Lower lobe of right lung (tissue), 2 donors: ENCODE results near the gene MXI1. TPM values are rescaled to one million over a fixed set of nuclear protein-coding genes. Genes with fewer than 3 reads are reported as not detected.
A peak's percentile ranks its signal among the peaks of the same experiment; 100 is the strongest.

Experiments used
- ATAC-seq, 2 donors: fragments of 200-7000 bp; cut with Tn5 transposase; one replicate each; pipeline ENCODE4 v1.9.1; 2020 to 2022; ENCODE audit warnings: mild to moderate bottlenecking in 2 of 2, moderate library complexity in 2 of 2
- DNase-seq: peaks from one replicate; pipeline ENCODE4 v3.0.0-alpha.2; 2020
- H3K27ac ChIP-seq: fragments of 200-600 bp; one replicate; pipeline ENCODE4 v1.8.0; 2022
- H3K27me3 ChIP-seq: fragments of 200-600 bp; one replicate; pipeline ENCODE4 v1.8.0; 2022; ENCODE audit warnings: low read depth
- H3K36me3 ChIP-seq: fragments of 200-600 bp; one replicate; pipeline ENCODE4 v1.8.0; 2022; ENCODE audit warnings: mild to moderate bottlenecking
- H3K4me1 ChIP-seq: fragments of 200-600 bp; one replicate; pipeline ENCODE4 v1.8.0; 2022
- H3K4me3 ChIP-seq: fragments of 200-600 bp; one replicate; pipeline ENCODE4 v1.8.0; 2022; ENCODE audit warnings: mild to moderate bottlenecking
- H3K9me3 ChIP-seq: fragments of 200-600 bp; one replicate; pipeline ENCODE4 v1.8.0; 2022
- intact Hi-C: fragments of 100-400 bp; cut with DNase I; formaldehyde crosslinking; loops from one replicate; pipeline ENCODE4 v1.11.0; 2022
- total RNA-seq: library from RNA; stranded (reverse); fragmentation: NEBNext Ultra II Directional; extraction: Animal tissue kit (Norgen Biotek cat#: 25700); gene quantifications from one replicate; pipeline ENCODE4 v1.2.1, GENCODE V29; 2021
- TF ChIP-seq, protein P1 (sequence below): fragments of 200-600 bp; IDR thresholded peaks from one replicate; pipeline ENCODE4 v1.8.0; 2022; ENCODE audit warnings: antibody characterized with exemption, mild to moderate bottlenecking
- donor health status: DM: no; HTN: yes; CAD: no; lungs with severe emphysema.

Gene MXI1
- total RNA-seq, 1 donor from 2014 or later, result 33.3 TPM

DNA sequence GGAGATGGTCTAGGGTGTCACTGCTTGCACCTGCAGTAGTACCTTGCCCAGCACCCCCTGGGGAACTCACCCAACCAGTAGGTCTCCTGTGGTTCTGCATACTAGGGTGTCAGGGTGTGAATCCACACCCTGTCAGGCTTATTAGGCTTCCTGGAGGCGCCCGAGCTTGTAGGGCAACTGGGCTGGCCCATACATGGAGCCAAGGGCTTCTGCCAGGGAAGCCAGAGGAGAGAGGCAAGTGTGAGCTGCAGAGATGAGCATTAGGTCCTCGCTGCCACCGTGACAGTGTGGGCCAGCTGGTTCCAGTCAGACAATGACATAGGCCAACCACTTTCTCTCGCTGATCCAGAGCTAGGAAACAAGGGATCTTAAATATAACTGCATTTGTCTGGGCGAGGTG is 11.2 kb downstream of the MXI1 start:
- intact Hi-C loops, result no loop called here
- TF ChIP-seq, protein P1, sequence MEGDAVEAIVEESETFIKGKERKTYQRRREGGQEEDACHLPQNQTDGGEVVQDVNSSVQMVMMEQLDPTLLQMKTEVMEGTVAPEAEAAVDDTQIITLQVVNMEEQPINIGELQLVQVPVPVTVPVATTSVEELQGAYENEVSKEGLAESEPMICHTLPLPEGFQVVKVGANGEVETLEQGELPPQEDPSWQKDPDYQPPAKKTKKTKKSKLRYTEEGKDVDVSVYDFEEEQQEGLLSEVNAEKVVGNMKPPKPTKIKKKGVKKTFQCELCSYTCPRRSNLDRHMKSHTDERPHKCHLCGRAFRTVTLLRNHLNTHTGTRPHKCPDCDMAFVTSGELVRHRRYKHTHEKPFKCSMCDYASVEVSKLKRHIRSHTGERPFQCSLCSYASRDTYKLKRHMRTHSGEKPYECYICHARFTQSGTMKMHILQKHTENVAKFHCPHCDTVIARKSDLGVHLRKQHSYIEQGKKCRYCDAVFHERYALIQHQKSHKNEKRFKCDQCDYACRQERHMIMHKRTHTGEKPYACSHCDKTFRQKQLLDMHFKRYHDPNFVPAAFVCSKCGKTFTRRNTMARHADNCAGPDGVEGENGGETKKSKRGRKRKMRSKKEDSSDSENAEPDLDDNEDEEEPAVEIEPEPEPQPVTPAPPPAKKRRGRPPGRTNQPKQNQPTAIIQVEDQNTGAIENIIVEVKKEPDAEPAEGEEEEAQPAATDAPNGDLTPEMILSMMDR, result no peak
- Histone ChIP-seq H3K9me3 (no peaks in the 10 kb centered on the region), H3K27ac (no peak overlapping the region), H3K36me3 (no peaks in the 10 kb centered on the region), H3K27me3 (no peaks in the 10 kb centered on the region), H3K4me1 (peaks cover 40% of the 10 kb centered on the region), H3K4me3 (no peak overlapping the region)
- peak in 1 of 2 donors; percentile 35 for ATAC-seq
- DNase-seq, result peak; percentile 57

DNA sequence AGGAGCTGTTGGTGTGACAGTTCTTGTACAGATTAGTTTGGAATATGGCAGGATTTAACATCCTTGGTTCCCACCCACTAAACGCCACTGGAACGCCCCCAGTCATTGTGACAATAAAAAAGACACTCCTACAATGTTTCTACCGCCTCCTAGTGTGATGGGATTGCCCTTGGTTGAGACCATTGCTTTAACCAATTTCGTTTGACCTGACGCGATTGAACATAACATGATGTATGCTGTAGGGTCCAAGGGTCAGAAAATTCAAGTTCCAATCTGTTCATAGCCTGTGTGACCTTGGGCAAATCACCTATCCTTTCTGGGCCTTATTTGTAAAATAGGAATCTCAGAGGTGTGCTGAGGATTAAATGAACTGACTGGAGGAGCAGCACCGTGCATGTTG is 12.5 kb downstream of the MXI1 start:
- H3K27ac ChIP-seq, result no peak overlapping the region
- intact Hi-C loops, result no loop called here
- H3K27me3 ChIP-seq, result no peaks in the 10 kb centered on the region

DNA sequence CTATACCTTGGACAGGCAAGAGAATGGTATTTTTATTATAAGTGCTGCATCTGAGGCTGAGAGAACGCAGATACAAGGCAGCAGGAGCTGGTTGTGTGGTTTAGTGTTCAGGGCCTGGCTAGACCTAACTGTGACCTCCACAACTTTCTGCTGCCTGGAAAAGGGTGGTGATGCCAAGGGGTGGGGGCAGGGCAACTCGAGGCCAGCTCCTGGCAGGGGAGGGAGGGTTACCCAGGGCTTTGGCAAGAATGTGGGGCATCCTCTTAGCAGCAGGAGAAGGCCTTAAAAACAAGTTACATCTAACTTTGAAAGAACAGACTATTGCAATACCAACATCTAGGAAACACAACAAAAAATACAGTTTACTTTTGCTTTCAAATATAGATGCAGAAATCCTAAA is 13.0 kb downstream of the MXI1 start:
- TF ChIP-seq, protein P1, result no peak
- intact Hi-C loops, result no loop called here
- ATAC-seq (no peak), DNase-seq (no peak)
- no peaks in the 10 kb centered on the region for H3K9me3 ChIP-seq
- H3K36me3 ChIP-seq, result no peaks in the 10 kb centered on the region
- H3K27me3 ChIP-seq, result no peaks in the 10 kb centered on the region
- no peak overlapping the region for H3K27ac ChIP-seq
- H3K4me1 ChIP-seq, result peaks cover 44% of the 10 kb centered on the region
- no peak overlapping the region for H3K4me3 ChIP-seq

More for the DNA sequence above, 12.5 kb downstream of the MXI1 start:
- Histone ChIP-seq H3K36me3 (no peaks in the 10 kb centered on the region), H3K9me3 (no peaks in the 10 kb centered on the region), H3K4me3 (no peak overlapping the region), H3K4me1 (peaks cover 40% of the 10 kb centered on the region)
- ATAC-seq (no peak), DNase-seq (no peak)
- TF ChIP-seq, protein P1, result no peak

DNA sequence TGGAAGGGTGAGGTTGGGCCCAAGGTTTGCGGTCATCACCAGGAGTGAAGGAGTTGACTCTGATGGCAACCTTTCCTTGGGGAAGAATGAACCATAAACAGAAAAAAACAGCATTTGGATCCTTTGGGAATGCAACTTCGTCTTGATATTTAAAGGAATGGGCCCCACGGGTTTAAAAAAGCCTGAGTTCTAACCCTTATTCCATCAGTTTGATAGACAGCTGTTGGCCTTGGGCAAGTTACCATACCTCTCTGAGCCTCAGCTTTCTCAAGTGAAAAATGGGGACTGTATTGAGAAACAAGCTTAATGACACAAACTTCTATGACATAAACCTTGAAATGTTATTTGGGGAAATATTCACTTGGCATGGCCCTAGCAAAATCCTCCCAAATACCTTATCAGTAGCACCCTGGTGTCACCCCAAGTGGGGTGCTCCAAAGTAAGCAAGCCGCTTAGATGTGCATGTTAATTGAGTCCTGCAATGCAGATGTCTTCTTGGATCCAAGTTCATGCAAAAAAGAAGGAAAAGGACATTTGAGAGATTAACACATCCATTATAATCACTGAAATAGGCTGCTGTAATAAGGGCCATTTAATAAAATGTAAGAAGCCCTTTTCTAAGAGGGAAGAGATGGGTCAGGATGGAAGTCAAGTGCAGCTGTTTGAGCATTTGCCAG is 13.8 kb downstream of the MXI1 start:
- Histone ChIP-seq H3K36me3 (no peaks in the 10 kb centered on the region), H3K27me3 (no peaks in the 10 kb centered on the region), H3K9me3 (no peaks in the 10 kb centered on the region), H3K27ac (peak overlapping the region; percentile 67), H3K4me3 (peak overlapping the region; percentile 34), H3K4me1 (peaks cover 45% of the 10 kb centered on the region)
- DNase-seq, result no peak
- intact Hi-C loops, result no loop called here
- TF ChIP-seq, protein P1, result no peak
- no peak for ATAC-seq

DNA sequence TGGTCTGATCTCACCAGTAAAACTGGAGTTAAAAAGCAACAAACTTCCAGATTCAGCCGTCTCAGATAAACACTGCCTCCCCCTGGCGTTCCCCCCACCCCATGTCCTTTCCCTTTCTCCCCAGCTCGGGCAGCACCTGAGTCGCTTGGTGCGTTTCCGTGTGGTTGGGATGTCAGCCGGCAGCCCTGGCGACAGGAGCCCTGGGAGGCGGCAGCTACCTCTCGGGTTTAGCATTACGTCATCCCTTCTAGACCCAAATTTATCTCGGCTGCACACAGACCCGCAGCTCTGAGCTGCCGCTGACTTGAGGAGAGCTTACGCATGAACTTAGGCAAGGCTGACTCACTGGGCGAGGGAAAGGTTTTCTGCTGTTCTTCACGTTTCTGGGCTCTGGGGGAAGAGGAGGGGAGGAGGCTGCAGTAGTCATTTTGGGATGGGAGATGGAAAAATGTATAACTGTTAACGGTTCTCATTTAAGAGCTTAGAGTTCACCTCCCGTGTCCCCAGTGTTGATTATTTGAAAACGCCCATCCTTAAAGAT is 14.4 kb downstream of the MXI1 start:
- ATAC-seq (peak; percentile 25 to 58), DNase-seq (peak; percentile 71)
- no peaks in the 10 kb centered on the region for H3K36me3 ChIP-seq
- TF ChIP-seq, protein P1, result no peak
- H3K27me3 ChIP-seq, result no peaks in the 10 kb centered on the region
- H3K9me3 ChIP-seq, result no peaks in the 10 kb centered on the region
- intact Hi-C loops, result no loop called here
- peaks cover 43% of the 10 kb centered on the region for H3K4me1 ChIP-seq
- peak overlapping the region; percentile 67 for H3K27ac ChIP-seq
- H3K4me3 ChIP-seq, result peak overlapping the region; percentile 34
